NCI-H2029 treated with DMSO at 0.1 percent for 48 hours (cell line): ENCODE results near the gene PTPRD.

Source experiments
- DNase-seq: peaks from one replicate; lab custom pipeline; 2025; lab: John Stamatoyannopoulos, UW

PTPRD gene

DNA sequence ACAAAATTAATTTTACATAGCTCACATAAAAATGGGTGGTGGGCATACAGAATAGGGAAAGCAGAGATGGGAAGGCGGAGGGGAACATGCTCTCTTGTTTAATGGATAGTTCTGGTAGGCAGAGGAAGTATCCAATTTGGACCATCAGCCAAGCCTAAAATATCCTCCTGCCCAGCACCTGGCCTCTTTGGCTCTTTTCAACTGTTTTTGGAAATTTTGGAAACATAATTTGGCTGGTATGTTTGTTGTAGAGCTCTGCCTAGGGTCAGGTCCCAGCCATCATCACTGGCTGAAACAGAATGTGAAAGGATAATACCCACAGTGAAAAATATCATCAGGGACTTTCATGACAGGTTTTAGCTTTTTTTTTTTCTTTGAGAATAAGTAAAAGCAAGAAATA, 2345.9 kb downstream of the PTPRD start:
- DNase-seq = no peak

- DNase-seq = no peak
These were observed 2347.5 kb downstream of the PTPRD start for GRCh38 chr9:8265281-8265680.
